Esophagus muscularis mucosa (tissue), 4 donors: ENCODE measurements around the gene IFFO2. TPM values are rescaled to one million over a fixed set of nuclear protein-coding genes. Genes with fewer than 3 reads are reported as not detected.
A peak's percentile ranks its signal among the peaks of the same experiment; 100 is the strongest.

Experiments used
- DNase-seq: peaks from one replicate; pipeline ENCODE4 v3.0.0-alpha.2; 2017; ENCODE audit errors: extremely low spot score
- H3K27ac ChIP-seq, 4 donors: fragments of 200-600 bp; sonication (generic); replicated peaks in 1 of 4; 1 replicate in 3 of 4; 2 replicates in 1 of 4; pipeline ENCODE4 v1.5.1; 2016 to 2019; ENCODE audit warnings: mild to moderate bottlenecking in 1 of 4
- H3K27me3 ChIP-seq, 4 donors: fragments of 200-600 bp; sonication (generic); one replicate each; pipeline versions ENCODE4 v1.5.1 to v1.6.0; 2016 to 2019
- H3K36me3 ChIP-seq, 4 donors: fragments of 200-600 bp; sonication (generic); one replicate each; pipeline ENCODE4 v1.5.1; 2016 to 2019
- H3K4me1 ChIP-seq, 4 donors: fragments of 200-600 bp; sonication (generic); one replicate each; pipeline ENCODE4 v1.5.1; 2016 to 2019
- H3K4me3 ChIP-seq, 4 donors: fragments of 200-600 bp; sonication (generic); 1 replicate in 2 of 4; 2 replicates in 2 of 4; pipeline ENCODE4 v1.5.1; 2016 to 2019; ENCODE audit warnings: mild to moderate bottlenecking in 4 of 4, moderate library complexity in 1 of 4
- H3K9me3 ChIP-seq, 4 donors: fragments of 200-600 bp; sonication (generic); 1 replicate in 3 of 4; 2 replicates in 1 of 4; pipeline ENCODE4 v1.5.1; 2016 to 2019
- CTCF ChIP-seq, 3 experiments: fragments of 200-600 bp in 2 of 3; fragments of 450-650 bp in 1 of 3; sonication (generic) in 2 of 3; IDR thresholded peaks; one replicate each; pipeline ENCODE4 v1.5.1; 2017 to 2019; ENCODE audit warnings: antibody characterized with exemption in 3 of 3, mild to moderate bottlenecking in 2 of 3, moderate library complexity in 1 of 3
- EP300 ChIP-seq: sonication (generic); formaldehyde crosslinking; IDR thresholded peaks from one replicate; pipeline ENCODE4 v1.6.1; 2017; ENCODE audit warnings: antibody characterized with exemption
- POLR2A ChIP-seq: fragments of 450-650 bp; IDR thresholded peaks from one replicate; pipeline ENCODE4 v1.6.1; 2017; ENCODE audit warnings: antibody characterized with exemption, moderate library complexity, mild to moderate bottlenecking, low read depth
- POLR2AphosphoS5 ChIP-seq, 2 donors: sonication (generic); formaldehyde crosslinking; IDR thresholded peaks; one replicate each; pipeline ENCODE4 v1.6.1; 2017; ENCODE audit warnings: antibody characterized with exemption in 2 of 2
- WGBS: methylation state at CpG from one replicate; pipeline ENCODE4 v1.1.5; 2018; 5-methylcytosine and 5-hydroxymethylcytosine counted together
- intact Hi-C: fragments of 100-400 bp; cut with DNase I; formaldehyde crosslinking; loops from one replicate; pipeline ENCODE4 v1.15.1; 2023
- total RNA-seq, 4 donors: library from RNA; depleted of rRNA; stranded (reverse); fragments of >200 nt; gene quantifications; one replicate each; pipeline versions ENCODE4 v1.1.0 to v1.2.1, GENCODE V29; 2016

IFFO2 gene
- total RNA-seq, 4 donors from 2014 or later = 9.6 to 40.3 (median 16.3) TPM

DNA sequence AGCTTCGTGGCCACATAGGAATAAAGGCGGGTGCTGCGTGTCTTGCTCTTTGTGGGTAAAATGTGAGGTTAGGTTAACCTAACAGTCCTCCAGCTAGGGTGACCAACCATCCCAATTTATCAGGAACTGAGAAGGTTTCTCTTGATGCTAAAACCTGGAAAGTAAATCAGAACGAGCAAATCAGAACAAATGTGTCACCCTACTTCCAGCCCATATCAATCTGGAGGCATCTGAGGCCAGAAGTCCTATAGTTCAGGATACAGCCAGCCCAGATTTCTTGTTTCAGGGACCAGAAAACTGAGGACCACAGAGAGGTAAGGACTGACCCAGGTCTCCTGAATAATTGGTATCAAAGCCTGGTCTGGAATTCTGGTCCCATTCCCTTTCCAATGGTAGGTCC lies 3.1 kb upstream of the IFFO2 start:
- Histone ChIP-seq H3K36me3 (no peaks in the 10 kb centered on the region), H3K27me3 (no peaks in the 10 kb centered on the region), H3K4me1 (peaks cover 17 to 36% (median 32%) of the 10 kb centered on the region in 4 donors), H3K9me3 (no peaks in the 10 kb centered on the region), H3K4me3 (no peak overlapping the region), H3K27ac (no peak overlapping the region)
- DNase-seq = no peak
- WGBS = 80% methylated on average over 4 of the region's 4 CpGs
- TF ChIP-seq CTCF (IDR thresholded peaks at IDR 0.05) = no peak
- TF ChIP-seq POLR2AphosphoS5 (IDR thresholded peaks at IDR 0.05) = no peak
- no peak for TF ChIP-seq EP300
- no peak for TF ChIP-seq POLR2A
- intact Hi-C loops = loop anchor here (5.0 kb wide), 1 partner anchor 37 kb away; no protein-coding TSS in a partner anchor

DNA sequence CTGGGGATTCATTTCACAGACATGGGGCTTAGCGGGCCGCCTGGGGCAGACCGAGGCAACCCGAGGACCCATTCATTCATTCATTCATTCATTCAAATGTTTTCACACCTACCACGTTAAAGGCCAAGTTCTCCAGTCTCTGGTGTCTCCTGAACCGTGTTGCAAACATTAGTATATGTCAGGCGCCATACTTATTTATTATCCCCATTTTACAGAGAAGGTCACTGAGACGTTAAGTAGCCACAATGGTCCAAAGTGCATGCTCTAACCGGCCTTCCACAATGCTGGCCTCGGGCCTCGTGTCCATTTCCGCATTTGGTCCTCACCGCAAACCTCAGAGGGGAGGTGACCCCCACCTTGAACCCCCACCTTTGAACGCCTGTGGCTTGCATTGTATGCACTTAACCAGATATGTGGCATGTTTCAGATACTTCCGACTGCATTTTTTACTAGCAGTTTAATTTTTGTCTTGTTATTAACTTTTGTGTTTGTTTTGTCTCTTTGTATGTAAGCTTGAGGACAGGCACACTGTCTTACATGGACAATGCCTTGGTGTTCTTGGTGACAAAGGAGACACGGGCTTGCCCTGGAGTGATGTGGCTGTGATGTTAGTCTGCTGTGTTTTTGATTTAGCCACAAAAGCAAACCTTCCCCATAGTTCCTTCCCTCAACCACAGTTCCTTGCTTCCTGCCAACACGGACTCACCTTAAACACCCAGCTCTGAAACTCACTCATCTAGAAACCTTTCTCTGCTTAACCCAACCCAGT lies 1.2 kb upstream of the IFFO2 start:
- TF ChIP-seq POLR2A (no peak), CTCF (IDR thresholded peaks at IDR 0.05) (no peak)
- Histone ChIP-seq H3K27ac (peak overlapping the region; percentile 85 to 95 (median 94)), H3K4me1 (peaks cover 29 to 49% (median 47%) of the 10 kb centered on the region in 4 donors), H3K36me3 (no peaks in the 10 kb centered on the region), H3K27me3 (no peaks in the 10 kb centered on the region), H3K4me3 (peak overlapping the region; percentile 79 to 93 (median 86)), H3K9me3 (no peaks in the 10 kb centered on the region)
- DNase-seq = no peak
- 75% methylated on average over 17 of the region's 17 CpGs for WGBS
- intact Hi-C loops = loop anchor here (5.0 kb wide), 1 partner anchor 35 kb away; no protein-coding TSS in a partner anchor

- 2% methylated on average over 13 of the region's 27 CpGs for WGBS
- Histone ChIP-seq H3K27me3 (no peaks in the 10 kb centered on the region), H3K36me3 (no peaks in the 10 kb centered on the region), H3K27ac (peak overlapping the region; percentile 85 to 95 (median 94)), H3K4me1 (peaks cover 30 to 49% (median 47%) of the 10 kb centered on the region in 4 donors), H3K4me3 (peak overlapping the region; percentile 79 to 93 (median 86)), H3K9me3 (no peaks in the 10 kb centered on the region)
- intact Hi-C loops = loop anchor here (5.0 kb wide), 1 partner anchor 35 kb away; no protein-coding TSS in a partner anchor
- no peak for DNase-seq
- no peak for TF ChIP-seq POLR2AphosphoS5 (IDR thresholded peaks at IDR 0.05)
- TF ChIP-seq EP300 = no peak
- no peak for TF ChIP-seq POLR2A
- no peak for TF ChIP-seq CTCF (IDR thresholded peaks at IDR 0.05)
These were observed 653 bp upstream of the IFFO2 start for GRCh38 chr1:18957136-18957521.

DNA sequence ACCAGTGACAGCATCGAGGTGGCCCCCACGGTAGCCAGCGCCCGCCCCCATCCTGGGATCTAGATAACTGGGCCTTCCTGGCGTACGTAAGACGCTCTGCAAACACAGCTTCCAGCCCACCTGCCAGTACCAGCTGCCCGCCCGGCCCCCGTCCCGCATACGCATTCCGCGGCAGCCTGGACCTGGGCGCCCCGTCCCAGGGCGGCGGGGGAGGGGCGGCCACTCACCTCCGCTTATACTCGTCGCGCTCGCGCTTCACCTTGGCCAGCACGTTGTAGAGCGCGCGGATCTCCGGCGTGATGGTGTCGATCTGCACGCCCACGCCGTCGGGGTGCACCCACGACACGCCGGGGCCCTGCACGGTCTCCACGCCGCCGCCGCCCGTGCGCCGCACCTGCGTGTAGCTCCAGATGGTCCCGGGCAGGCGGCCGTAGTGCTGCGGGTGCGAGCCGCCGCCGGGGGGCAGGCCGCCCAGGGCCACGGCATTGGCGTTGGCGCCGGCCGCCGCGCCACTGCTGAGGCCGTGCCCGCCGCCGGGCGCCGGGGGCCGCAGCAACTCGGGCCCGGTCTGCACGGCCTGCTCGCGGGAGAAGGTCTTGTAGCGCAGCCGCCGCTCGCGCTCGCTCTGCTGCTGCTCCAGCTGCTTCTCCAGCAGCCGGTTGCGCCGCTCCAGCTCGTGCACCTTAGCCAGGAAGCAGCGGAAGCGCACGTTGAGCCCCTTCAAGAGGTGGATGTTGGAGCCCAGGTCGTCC lies 859 bp downstream of the IFFO2 start:
- H3K4me3 ChIP-seq = peak overlapping the region; percentile 79 to 93 (median 86)
- H3K27me3 ChIP-seq = no peaks in the 10 kb centered on the region
- no peaks in the 10 kb centered on the region for H3K9me3 ChIP-seq
- intact Hi-C loops = loop anchor here (5.0 kb wide), 1 partner anchor 33 kb away; no protein-coding TSS in a partner anchor
- TF ChIP-seq POLR2AphosphoS5 (IDR thresholded peaks at IDR 0.05) (peak in 1 of 2 donors; percentile 10), POLR2A (no peak), CTCF (IDR thresholded peaks at IDR 0.05) (peak; percentile 11 to 24 (median 12)), EP300 (no peak)
- WGBS = 5% methylated on average over 34 of the region's 90 CpGs
- H3K4me1 ChIP-seq = peaks cover 45 to 60% (median 59%) of the 10 kb centered on the region in 4 donors
- H3K27ac ChIP-seq = peak overlapping the region; percentile 85 to 95 (median 94)
- H3K36me3 ChIP-seq = no peaks in the 10 kb centered on the region
- no peak for DNase-seq
